ENCODE data around the gene PHF2.

Gene PHF2

DNA sequence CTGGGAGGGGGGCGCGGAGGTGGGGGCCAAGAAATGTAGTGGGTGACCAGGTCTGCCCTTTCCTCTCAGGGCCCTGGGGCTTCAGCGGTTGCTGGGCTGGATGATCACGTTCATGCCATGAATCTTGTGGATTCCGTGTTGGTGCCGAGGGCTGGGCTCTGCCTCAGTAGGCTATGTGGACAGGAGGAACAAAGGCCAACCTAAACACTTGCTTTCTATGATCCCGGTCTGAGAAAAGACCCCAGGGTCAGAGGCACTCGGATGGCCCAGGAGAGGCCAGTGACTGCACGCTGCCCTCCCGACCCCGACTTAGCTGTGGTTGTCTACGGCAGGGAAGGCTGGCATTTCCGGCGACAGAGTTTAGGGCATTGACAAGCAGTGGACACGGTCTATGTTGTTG lies 26.6 kb downstream of the PHF2 start:
- no peak for DNase-seq

DNA sequence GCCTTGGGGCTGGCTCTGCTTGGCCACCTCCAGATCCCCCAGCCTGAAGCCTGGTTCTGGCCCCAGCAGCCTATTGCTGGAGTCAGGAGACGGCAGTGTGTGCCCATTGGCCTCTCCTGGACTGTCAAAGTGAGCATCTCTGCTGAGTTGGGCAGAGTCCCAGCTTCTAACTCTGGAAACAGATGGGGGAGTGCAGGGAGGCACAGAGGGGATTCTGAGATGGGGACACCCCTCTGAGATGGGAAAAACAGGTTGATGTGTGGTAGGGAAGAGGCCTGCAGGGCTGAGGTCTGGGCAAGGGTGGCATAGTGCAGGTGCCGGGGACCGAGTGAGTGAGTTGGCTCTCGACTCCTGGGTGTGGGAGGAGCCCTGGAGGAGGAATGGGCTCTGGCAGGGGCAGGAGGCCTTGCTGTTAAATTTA lies 27.5 kb downstream of the PHF2 start:
- DNase-seq: no peak

DNA sequence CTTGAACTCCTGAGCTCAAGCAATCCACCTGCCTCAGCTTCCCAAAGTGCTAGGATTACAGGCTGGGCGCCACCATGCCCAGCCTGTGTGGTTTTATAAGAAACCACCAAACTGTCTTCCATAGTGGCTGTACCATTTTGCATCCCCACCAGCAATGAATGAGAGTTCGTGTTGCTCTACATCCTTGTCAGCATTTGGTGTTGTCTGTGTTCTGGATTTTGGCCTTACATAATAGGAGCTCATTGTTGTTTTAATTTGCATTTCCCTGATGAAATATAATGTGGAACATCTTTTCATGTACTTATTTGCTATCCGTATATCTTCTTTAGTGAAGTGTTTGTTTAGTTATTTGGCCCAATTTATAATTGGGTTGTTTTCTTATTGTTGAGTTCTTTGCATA lies 29.8 kb downstream of the PHF2 start:
- no peak for DNase-seq

DNA sequence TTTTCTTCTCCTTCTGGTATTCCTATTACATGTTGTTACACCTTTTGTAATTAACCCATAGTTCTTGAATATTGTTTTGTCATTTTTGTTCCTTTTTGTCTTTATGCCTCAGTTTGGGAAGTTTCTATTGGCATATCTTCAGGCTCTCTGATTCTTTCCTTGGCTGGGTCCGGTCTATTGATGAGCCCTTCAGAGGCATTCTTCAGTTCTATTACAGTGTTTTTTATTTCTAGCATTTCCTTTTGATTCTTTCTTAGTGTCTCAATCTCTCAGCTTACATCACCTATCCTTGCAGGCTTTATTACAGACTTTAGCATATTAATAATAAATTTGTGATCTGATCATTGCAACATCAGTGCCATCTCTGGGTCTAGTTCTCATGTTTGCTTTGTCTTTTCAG lies 33.8 kb downstream of the PHF2 start:
- DNase-seq: no peak

DNA sequence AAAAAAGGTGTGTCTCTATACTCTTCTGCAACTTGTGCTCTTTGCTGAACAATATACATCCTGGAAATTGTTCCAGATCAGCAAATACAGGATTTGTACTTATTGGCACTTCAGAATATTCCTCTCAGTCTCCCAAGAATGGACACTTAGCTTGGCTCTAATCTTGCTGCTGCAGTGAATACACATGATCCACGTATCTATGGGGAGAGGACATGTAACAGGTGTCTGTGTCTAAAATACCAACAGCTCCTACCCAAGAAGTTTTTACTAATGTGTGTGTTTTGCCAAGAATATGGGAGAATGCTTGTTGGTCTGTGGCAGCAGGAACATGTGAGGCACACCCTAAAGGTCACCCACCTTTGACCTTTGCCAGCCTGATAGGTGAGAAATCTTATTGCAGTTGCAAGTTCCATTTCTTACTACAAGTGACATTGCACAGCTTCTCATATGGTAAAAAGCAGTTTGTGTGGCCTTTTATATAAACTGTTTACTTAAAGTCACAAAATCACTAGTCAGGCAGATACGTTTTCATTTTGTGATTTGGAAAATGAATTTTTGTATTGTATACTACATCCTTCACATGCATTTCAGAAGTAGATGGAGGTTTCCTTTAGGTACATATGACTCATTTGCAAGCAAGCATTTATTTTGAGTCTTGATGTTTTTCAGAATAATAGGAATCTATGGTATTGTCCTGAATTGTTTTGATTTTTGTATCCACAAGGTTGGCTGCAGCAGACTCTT lies 35.8 kb downstream of the PHF2 start:
- no peak for DNase-seq

DNA sequence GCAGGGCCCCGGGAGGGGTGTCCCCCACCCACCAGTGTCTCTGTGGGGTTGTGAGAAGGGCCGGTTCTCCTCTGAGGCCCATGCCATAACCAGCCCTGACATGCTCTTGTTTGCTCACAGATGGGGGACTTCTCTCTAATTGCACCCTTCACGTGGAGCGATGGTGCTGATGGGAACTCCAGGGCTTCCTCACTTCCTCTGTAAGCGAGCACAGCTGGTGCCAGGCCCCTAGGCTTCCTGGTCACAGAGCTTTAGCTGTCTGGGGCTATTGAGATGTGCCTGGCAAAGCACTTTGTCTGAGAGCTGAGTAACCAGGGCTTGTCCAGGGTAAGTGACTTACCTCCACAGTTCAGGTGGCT lies 36.4 kb downstream of the PHF2 start:
- DNase-seq: no peak

DNA sequence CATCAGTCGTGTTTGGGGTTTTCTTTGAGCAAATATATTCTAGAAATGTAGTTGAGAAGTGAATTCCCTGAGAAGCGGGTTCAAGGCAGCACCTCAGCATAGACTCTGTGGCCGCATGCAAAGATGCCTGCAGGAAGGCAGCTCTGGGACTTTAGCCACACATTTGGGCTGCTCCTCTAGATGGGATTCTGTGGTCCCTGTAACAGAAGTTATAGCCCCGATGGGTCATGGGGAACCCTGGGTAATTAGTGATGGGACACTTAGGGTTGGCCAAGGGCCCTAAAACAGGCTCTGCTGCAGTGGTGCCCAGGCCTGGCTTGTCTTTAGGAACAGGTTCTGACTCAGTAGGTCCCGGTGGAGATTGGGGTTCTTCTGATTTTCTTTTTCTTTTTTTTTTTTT lies 36.8 kb downstream of the PHF2 start:
- no peak for DNase-seq

DNA sequence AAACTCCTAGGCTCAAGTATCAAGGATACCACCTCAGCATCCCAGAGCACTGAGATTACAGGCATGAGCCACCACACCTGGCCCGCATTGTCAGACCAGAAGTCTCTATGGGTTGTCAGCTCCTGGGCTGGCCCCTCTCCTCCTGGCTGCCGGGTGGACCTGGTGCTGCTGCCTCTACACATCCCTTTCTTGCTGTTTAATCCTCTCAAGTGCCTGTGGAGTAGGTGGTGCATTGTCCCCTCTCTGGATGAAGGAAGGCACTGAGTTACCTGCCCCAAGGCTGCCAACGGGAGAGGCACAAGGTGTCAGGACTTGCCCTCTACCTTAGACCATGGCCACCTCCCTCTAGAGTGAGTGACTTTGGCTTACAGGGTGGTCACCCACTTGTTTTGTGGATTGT lies 37.4 kb downstream of the PHF2 start:
- DNase-seq: no peak

DNA sequence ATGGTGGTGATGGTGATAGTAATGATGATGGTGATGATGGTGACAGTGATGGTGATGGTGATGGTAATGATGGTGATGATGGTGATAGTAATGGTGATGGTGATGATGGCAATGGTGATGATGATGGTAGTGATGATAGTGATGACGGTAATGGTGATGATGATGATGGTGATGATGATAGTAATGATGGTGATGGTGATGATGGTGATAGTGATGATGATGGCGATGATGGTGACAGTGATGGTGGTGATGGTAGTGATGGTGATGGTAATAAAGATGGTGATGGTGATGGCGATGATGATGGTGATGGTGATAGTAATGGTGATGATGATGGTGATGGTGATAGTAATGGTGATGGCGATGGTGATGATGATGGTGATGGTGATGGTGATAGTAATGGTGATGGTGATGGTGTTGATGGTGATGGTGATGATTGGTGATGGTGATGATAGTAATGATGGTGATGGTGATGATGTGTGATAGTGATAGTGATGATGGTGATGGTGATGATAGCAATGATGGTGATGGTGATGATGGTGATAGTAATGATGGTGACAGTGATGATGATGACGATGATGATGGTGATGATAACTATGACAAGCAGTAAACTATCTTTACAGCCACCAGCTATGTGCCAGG lies 38.6 kb downstream of the PHF2 start:
- no peak for DNase-seq

DNA sequence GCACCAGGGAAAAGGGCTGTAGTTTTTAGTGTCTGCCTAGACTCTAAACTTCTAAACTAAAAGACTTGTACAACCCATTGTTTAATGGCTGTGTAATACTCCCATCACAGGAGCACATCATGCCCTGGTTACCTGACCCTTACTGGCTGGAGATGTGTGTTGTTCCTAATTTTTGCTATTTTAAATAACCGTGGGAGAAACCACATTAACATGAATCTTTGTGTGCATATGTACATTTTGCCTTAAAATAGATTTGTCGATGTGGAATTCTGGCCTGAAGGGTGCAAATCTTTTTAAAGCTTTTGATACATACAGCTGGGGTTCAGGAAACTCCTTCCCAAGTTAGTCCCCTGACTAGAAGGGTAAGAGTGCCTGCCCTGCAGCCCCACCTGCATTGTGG lies 39.7 kb downstream of the PHF2 start:
- DNase-seq: no peak

DNA sequence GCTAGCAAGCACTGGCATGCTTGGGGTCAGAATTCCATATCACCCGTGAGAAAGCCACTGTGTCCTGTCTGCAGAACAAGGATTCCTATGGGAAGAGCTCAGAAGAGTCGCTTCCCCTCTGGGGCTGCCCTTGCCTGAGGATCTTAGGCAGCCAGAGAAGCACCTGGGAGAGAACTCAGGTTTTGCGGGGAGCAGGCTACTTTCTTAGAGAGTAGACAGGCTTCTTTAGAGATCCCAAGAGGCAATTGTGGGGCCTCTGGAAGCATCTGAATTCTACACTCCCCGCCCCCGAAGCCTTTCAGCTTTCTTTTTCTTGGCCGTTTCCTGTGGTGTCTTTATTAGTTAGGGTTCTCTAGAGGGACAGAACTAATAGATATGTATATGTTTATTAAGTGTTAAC lies 40.9 kb downstream of the PHF2 start:
- DNase-seq: no peak

DNA sequence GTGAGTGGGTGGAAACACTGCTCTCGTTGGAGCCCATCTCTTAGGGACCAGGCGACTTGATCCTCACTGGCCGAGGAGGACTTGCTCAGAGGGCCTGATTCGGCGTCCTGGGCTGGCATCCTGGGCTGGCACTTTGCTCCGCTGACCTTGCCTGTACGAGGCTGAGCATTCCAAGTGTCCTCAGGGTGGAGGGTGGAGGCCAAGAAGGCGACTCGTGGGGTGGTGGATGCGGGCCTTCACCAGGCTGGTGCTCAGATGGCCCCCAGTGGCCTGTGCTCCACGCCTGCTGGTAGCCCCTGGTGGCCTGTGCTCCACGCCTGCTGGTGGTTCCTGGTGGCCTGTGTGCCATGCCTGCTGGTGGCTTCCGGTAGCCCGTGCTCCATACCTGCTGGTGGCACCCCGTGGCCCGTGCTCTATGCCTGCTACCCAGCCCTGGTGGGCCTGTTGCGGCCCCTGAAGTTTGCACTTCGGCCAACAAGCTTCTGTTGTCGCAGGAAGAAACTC lies 42.9 kb downstream of the PHF2 start:
- DNase-seq: no peak

DNA sequence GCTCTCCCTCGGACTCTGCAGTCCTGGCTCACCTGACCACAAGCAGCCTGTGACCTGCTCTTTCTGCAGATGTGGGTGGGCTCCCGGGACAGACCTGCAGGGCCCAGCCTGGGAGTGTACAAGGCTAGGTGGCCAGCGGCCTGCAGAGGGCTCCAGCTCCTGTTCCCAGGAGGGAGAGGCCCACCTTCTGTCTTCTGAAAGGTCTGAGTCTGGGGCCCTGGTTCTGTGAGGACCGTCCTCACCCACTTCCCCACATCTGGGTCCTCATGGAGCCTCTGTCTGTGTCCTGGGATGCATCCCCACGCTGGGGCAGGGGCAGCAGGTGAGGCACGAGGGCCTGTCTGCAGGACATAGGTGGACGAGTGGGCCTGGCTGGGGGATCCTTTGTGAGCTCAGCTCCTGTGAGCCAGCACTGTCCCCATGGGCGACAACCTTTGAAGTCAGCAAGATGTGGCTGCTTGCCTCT lies 43.7 kb downstream of the PHF2 start:
- no peak for DNase-seq

DNA sequence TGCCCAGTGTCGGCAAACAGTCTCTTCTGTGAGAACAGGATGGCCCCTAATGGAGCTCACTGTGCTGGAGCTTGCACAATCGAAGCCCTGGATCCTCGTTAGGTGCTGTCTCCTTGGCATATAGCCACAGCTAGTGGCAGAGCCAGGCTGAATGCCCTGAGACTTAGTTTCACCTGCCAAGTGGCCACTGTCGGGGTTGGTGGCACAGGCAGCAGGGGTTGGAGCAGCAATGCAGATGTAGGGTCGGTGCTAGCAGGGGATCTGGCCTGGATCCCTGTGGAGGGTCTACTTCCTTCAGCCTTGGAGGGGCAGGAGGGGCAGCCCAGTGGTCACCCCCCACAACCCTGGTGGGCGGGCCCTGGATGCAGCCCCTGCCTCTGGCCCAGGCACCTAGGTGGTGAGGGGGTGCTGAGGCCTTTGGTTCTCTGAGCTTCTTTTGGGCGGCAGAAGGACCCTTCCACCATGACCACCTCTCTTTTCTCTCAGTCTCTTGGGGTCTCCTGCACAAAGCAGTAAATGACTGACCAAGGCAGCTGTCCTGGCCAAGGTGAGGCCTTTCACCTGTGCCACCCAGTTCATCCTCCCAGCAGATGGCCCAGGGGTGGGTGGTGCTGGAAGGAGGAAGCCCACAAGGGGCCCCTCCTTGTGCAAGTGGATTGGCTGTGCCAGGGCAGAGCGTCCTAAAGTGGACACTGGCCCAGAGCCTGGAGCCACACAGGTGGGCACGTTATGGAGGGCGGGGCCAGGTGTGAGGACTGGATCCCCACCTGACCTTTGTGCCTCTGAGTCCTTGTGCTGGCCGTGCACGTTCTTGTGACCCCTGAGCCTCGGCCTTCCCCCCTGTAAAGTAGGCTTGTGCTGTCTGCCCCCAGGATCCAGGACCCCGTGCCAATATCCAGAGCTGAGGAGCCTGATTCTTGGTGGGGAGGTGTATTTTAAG lies 44.8 kb downstream of the PHF2 start:
- no peak for DNase-seq

DNA sequence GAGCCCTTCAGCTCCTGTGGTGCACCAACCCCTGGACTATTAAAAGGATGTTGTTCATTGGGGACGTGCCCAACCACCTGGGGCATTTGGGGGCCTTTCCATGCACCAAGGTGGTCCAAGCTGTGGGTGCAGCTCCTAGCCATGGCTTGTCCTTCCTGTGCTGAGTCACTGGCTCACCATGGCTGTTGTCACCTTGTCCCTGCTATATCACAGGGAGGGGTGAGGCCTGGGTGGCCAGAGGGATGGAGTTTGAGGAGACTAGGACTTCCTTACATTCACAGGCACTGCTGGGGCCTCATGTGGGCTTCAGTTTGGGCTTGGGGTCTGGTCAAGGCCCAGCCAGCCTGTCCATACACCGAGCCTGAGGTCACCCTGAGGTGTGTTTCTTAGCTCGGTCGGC lies 45.5 kb downstream of the PHF2 start:
- DNase-seq: no peak

DNA sequence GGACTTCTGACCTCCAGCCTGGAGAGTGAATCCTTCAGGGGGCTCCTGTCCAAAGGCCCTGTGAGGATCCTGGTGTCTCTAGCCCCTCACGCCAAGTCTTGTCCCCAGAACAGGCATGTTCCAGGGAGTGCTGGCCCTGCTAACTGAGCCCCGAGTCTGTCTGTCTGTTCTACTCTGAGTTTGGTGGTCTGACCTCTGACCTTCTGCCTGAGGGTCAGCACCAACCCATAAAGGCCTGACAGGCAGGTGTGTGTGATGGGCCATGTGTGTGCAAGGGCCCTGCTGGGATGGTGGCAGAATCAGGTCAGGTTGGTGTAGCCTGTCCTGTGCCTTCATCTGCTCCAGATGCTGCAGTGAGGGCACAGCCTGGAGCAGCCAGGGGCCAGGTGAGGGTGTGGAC lies 46.3 kb downstream of the PHF2 start:
- no peak for DNase-seq

DNA sequence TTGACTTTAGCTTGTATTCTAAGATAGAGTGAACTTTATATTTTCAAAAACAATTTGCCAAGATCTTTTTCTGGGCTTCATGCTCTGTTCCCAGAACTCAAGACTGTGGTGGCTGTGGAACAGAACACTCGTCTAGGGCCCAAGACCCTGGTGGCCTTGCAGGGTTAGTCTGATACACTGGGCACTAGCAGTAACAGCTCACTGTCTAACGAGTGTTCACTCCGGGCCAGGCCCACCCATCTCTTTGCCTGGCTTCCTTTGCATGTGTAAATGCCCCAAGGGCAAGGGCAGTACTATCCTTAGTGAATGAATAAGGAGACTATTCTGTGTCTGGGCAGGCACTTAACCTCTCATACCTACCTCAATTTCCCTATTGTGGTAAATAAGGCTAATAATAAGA lies 47.4 kb downstream of the PHF2 start:
- DNase-seq: no peak

DNA sequence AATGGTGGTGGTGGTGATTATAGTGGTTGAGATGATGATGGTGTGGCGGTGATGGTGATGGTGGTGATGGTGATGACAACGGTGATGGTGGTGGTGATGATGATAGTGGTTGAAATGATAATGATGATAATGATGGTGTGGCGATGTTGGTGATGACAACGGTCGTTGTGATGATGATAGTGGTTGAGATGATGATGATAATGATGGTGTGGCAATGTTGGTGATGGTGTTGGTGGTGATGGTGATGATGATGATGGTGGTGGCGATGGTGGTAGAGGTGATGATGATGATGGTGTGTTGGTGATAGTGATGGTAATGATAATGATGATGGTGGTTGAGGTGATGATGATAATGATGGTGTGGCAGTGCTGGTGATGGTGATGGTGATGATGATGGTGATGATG lies 48.0 kb downstream of the PHF2 start:
- no peak for DNase-seq

DNA sequence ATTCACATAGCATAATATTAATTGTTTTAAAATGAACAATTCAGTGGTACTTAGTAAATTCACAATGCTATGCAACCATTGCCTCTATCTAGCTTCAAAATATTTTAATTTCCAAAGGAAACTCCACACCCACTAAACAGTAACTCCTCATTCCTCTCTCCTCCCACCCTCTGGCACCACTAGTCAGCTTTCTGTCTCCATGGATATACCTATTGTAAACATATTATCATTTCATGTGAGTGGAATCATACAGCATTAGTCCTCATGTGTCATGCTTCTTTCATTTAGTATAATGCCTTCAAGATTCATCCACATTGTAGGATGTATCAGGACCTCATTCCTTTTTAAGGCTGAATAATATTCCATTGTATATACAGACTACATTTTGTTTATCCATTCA lies 48.6 kb downstream of the PHF2 start:
- no peak for DNase-seq

DNA sequence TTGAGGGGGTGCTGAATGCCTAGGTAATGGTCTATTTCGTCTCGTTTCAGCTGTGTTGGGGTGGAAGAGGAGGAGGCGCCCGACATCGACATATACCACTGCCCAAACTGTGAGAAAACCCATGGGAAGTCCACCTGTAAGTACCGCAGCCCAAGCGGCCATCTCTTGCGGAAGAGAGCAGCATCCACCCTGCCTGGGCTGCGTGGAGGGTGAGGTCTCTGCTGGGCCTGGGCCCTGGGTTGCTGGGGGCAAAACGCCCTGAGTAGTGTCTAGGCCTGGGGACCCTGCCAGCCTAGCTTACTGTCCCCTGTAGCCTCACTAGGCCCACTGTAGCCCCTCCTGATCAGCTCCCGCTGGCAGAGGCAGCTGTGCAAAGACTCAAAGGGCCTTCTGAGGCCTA lies 53.5 kb downstream of the PHF2 start:
- no peak for DNase-seq

DNA sequence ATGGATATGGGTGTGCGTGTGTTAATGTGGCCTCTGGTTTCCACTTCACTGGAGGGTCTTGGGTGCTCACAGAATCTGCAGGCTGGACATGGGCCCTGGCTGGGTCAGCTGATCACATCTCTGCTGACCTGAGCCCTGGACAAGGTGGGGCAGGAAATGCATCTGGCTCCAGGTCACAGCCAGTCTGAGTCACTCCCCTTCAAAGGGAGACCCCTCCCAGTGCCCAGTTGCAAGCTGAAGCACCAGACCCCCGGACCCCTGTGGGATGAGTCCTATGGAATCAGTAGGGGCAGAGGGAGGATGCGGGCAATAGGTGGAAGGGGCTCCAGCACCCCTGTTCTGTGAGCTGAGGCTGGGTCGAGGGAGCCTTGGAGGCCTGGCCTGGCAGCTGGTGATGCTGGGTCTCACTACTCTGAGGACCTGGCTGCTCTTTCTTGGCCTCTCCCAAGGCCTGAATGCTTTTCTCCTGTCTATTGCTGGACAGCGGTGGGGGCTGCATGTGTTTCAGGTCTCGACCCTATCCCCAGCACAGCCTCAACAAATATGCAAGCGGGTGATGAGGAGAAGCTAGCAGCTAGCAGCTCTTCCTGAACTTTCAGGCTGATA lies 54.5 kb downstream of the PHF2 start:
- DNase-seq: no peak

DNA sequence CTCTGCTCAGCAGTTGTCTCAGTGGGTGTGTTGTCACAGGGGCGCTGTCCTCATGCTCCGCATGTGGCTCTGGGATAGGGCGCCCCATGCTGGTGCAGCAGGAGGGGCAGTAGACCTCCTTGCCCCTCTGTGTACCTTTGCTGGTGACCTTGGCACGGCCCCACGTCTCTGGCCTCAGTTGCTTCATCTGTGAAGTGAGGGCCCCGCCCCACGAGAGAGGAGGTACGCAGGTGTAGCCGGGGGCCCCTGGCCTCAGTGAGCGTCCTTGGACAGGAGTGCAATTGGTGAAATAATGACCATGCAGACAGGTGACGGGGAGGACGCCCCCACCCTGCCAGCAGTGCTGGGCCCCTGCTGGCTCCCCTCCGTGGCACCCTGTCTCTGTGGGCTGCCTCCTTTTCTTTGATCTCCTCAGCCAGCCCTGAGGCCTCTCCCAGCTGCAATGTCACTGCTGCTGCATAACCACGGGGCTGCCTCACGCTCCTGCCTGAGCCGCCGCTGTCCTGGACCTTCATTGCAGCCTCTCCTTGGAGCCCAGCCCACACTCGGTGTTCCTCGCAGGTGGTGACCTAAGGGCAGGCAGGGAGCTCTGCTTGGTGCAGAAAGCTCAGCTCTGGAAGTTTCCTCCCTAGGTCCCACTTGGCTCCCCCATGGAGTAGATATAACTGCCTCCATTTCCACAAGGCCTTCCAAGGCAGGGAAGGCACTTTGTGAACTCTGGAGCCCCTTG lies 57.3 kb downstream of the PHF2 start:
- DNase-seq: no peak

Data from hippocampal formation (tissue), 2 donors.